ACHN (cell line): Measurements from ENCODE around the gene ZFAND3.

Experiments used
- DNase-seq: peaks from one replicate; pipeline ENCODE4 v3.0.0-alpha.2; 2015
- in situ Hi-C: cut with HindIII; loops from 2 replicates; pipeline ENCODE4 v1.10.0; 2017; ENCODE audit warnings: low sequenced_read_pairs, low pct_ligation_motif_present, low pct_unique_long_range_greater_than_20kb

Gene ZFAND3

GRCh38 chr6:37851997-37852524 lies 32.5 kb downstream of the ZFAND3 start:
- no peak for DNase-seq
- in situ Hi-C loops, result no loop called here

- DNase-seq, result no peak
- in situ Hi-C loops, result no loop called here
Observed at GRCh38 chr6:37856285-37856684, 36.8 kb downstream of the ZFAND3 start.

- no peak for DNase-seq
- in situ Hi-C loops, result no loop called here
Observed at GRCh38 chr6:37858363-37858762, 38.8 kb downstream of the ZFAND3 start.

- DNase-seq, result peak; percentile 55
Observed at GRCh38 chr6:37860226-37860839, 40.8 kb downstream of the ZFAND3 start.

GRCh38 chr6:37861452-37861851 lies 41.9 kb downstream of the ZFAND3 start:
- DNase-seq, result no peak
- in situ Hi-C loops, result no loop called here

More at GRCh38 chr6:37860226-37860839, 40.8 kb downstream of the ZFAND3 start:
- in situ Hi-C loops, result no loop called here

- in situ Hi-C loops, result no loop called here
- no peak for DNase-seq
Observed at GRCh38 chr6:37862430-37862829, 42.9 kb downstream of the ZFAND3 start.

- in situ Hi-C loops, result no loop called here
- DNase-seq, result no peak
Observed at GRCh38 chr6:37862992-37863391, 43.5 kb downstream of the ZFAND3 start.

GRCh38 chr6:37864250-37864649 lies 44.7 kb downstream of the ZFAND3 start:
- in situ Hi-C loops, result no loop called here
- DNase-seq, result no peak

- in situ Hi-C loops, result no loop called here
- no peak for DNase-seq
Observed at GRCh38 chr6:37865504-37865903, 46.0 kb downstream of the ZFAND3 start.

- in situ Hi-C loops, result no loop called here
- DNase-seq, result no peak
Observed at GRCh38 chr6:37866590-37867507, 47.3 kb downstream of the ZFAND3 start.

- DNase-seq, result no peak
- in situ Hi-C loops, result no loop called here
Observed at GRCh38 chr6:37867756-37868446, 48.4 kb downstream of the ZFAND3 start.

- in situ Hi-C loops, result no loop called here
- peak; percentile 59 for DNase-seq
Observed at GRCh38 chr6:37868447-37868825, 48.9 kb downstream of the ZFAND3 start.

- no peak for DNase-seq
- in situ Hi-C loops, result no loop called here
Observed at GRCh38 chr6:37871616-37872372, 52.3 kb downstream of the ZFAND3 start.

GRCh38 chr6:37872373-37872745 lies 52.8 kb downstream of the ZFAND3 start:
- in situ Hi-C loops, result no loop called here
- no peak for DNase-seq

GRCh38 chr6:37874726-37875125 lies 55.2 kb downstream of the ZFAND3 start:
- DNase-seq, result no peak
- in situ Hi-C loops, result no loop called here

GRCh38 chr6:37875561-37876309 lies 56.2 kb downstream of the ZFAND3 start:
- in situ Hi-C loops, result no loop called here
- no peak for DNase-seq

GRCh38 chr6:37876843-37877242 lies 57.3 kb downstream of the ZFAND3 start:
- DNase-seq, result no peak
- in situ Hi-C loops, result no loop called here
